ENCODE measurements around the gene RHOBTB1. TPM values are rescaled to one million over a fixed set of nuclear protein-coding genes. Genes with fewer than 3 reads are reported as not detected.
"Not testable (repeated sequence)": the region's sequence is repeated elsewhere in the genome, so short reads cannot be mapped to it uniquely, and the experiment has no call there.

RHOBTB1 gene
- total and polyA plus RNA-seq, 9 of the 15 experiments (the other 6 are each of a cell fraction or from before 2014, with no cell fraction given) = 1.7 to 11.7 (median 9.3) TPM

DNA sequence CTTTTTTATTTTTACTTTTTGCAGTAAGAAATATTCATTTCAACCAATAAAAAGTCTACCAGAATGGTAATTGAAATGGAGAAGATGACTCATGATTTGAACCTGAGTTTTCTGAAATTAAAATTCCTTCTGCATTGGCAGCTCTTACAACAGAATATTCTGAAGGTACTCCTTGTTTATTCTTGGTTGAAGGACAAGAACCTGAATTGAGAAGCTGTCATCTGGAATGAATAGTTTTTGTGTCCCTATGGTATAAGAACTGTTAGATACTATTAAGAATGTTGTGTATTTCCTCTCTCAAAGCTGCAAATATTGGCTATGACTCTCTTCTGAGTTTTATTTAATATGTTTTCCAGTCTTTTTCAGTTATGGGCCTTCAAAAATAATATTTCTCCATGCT is 109.6 kb downstream of the RHOBTB1 start (continued):
- no peak for TF ChIP-seq ETV5 (CRISPR knock-in tag; IDR thresholded peaks at IDR 0.05; ENCODE audit: low read depth)
- TF ChIP-seq PYGO2 (tag; IDR thresholded peaks at IDR 0.05) = no peak
- TF ChIP-seq, protein P1, sequence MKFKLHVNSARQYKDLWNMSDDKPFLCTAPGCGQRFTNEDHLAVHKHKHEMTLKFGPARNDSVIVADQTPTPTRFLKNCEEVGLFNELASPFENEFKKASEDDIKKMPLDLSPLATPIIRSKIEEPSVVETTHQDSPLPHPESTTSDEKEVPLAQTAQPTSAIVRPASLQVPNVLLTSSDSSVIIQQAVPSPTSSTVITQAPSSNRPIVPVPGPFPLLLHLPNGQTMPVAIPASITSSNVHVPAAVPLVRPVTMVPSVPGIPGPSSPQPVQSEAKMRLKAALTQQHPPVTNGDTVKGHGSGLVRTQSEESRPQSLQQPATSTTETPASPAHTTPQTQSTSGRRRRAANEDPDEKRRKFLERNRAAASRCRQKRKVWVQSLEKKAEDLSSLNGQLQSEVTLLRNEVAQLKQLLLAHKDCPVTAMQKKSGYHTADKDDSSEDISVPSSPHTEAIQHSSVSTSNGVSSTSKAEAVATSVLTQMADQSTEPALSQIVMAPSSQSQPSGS (CRISPR knock-in tag; IDR thresholded peaks at IDR 0.05) = no peak
- no peak for TF ChIP-seq ZC3H4 (CRISPR knock-in tag; IDR thresholded peaks at IDR 0.05; ENCODE audit: borderline replicate concordance)
- TF ChIP-seq NFE2 (IDR thresholded peaks at IDR 0.05; ENCODE audit: low read depth) = no peak
- no peak for TF ChIP-seq RBM34 (IDR thresholded peaks at IDR 0.05; ENCODE audit: borderline replicate concordance, insufficient read depth, low read length)
- no peak for TF ChIP-seq ZNF583 (CRISPR knock-in tag; IDR thresholded peaks at IDR 0.05)
- no peak for TF ChIP-seq ZNF212 (CRISPR knock-in tag; IDR thresholded peaks at IDR 0.05)
- no peak for TF ChIP-seq SETDB1 (IDR thresholded peaks at IDR 0.05; ENCODE audit: low read length)

DNA sequence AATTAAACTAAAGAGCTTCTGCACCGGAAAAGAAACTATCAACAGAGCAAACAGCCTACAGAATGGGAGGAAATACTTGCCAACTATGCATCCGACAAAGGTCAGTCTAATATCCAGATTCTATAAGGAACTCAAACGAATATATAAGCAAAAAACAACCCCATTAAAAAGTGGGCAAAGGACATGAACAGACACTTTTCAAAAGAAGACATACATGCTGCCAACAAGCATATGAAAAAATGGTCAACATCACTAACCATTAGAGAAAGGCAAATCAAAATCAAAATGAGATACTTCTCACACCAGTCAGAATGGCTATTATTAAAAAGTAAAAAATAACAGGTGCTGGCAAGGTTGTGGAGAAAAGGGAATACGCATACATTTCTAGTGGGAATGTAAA is 111.8 kb downstream of the RHOBTB1 start:
- H3K79me2 ChIP-seq (ENCODE audit: control insufficient read depth, insufficient read depth, low read length); H3K9me3 ChIP-seq (replicated peaks; ENCODE audit: control insufficient read depth, insufficient read depth, low read depth, low read length); in situ Hi-C loops (cut with MboI); H3K27ac ChIP-seq (ENCODE audit: extremely low read depth, low read depth, low read length); H3K27me3 ChIP-seq (ENCODE audit: control insufficient read depth in 2 of 2, insufficient read depth in 2 of 2, low read length in 2 of 2); H3K36me3 ChIP-seq (ENCODE audit: control insufficient read depth, insufficient read depth, low read length); H3K9me1 ChIP-seq (ENCODE audit: control insufficient read depth, insufficient read depth, low read length); DNase-seq (ENCODE audit: extremely low read depth in 1 of 4, low spot score in 3 of 4); H3K9ac ChIP-seq (ENCODE audit: insufficient read depth in 1 of 2, low read depth in 2 of 2, low read length in 2 of 2); ATAC-seq; BruUV-seq (replicated peaks); intact Hi-C loops (cut with micrococcal nuclease); H3K4me3 ChIP-seq; H3K4me2 ChIP-seq (ENCODE audit: insufficient read depth, low read length); FAIRE-seq; H4K20me1 ChIP-seq (replicated peaks; ENCODE audit: control insufficient read depth, insufficient read depth, low read length); H2AFZ ChIP-seq (ENCODE audit: low read depth, low read length); CTCF ChIA-PET (ENCODE audit: low intra/inter-chr PET ratio): not testable (repeated sequence)
- 60% methylated on average over 4 of the region's 4 CpGs for WGBS (ENCODE audit: insufficient coverage, low coverage, missing lambda C conversion rate)
- H3K4me1 ChIP-seq (replicated peaks in 1 of 2; ENCODE audit: control insufficient read depth in 2 of 2, insufficient read depth in 2 of 2, low read length in 2 of 2) = peaks cover 0 to 19% of the 10 kb centered on the region in 2 experiments; a peak in 4 of 5 replicates
- peak in 1 of 2 experiments; percentile 25; a peak in 1 of 4 replicates for TF ChIP-seq TRIM24 (IDR thresholded peaks at IDR 0.05)
- TF ChIP-seq, protein P2, sequence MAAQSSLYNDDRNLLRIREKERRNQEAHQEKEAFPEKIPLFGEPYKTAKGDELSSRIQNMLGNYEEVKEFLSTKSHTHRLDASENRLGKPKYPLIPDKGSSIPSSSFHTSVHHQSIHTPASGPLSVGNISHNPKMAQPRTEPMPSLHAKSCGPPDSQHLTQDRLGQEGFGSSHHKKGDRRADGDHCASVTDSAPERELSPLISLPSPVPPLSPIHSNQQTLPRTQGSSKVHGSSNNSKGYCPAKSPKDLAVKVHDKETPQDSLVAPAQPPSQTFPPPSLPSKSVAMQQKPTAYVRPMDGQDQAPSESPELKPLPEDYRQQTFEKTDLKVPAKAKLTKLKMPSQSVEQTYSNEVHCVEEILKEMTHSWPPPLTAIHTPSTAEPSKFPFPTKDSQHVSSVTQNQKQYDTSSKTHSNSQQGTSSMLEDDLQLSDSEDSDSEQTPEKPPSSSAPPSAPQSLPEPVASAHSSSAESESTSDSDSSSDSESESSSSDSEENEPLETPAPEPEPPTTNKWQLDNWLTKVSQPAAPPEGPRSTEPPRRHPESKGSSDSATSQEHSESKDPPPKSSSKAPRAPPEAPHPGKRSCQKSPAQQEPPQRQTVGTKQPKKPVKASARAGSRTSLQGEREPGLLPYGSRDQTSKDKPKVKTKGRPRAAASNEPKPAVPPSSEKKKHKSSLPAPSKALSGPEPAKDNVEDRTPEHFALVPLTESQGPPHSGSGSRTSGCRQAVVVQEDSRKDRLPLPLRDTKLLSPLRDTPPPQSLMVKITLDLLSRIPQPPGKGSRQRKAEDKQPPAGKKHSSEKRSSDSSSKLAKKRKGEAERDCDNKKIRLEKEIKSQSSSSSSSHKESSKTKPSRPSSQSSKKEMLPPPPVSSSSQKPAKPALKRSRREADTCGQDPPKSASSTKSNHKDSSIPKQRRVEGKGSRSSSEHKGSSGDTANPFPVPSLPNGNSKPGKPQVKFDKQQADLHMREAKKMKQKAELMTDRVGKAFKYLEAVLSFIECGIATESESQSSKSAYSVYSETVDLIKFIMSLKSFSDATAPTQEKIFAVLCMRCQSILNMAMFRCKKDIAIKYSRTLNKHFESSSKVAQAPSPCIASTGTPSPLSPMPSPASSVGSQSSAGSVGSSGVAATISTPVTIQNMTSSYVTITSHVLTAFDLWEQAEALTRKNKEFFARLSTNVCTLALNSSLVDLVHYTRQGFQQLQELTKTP (IDR thresholded peaks at IDR 0.05; ENCODE audit: low read depth in 1 of 2, partially characterized antibody in 2 of 2) = peak in 1 of 2 experiments; percentile 95
- POLR2A ChIA-PET = interaction anchor here (0.6 kb wide), 1 partner anchor 1371 kb away, joined by 4 read pairs; no protein-coding TSS in a partner anchor

All from K562 (cell line).